ENCODE data around the gene A2M.

A2M gene

DNA sequence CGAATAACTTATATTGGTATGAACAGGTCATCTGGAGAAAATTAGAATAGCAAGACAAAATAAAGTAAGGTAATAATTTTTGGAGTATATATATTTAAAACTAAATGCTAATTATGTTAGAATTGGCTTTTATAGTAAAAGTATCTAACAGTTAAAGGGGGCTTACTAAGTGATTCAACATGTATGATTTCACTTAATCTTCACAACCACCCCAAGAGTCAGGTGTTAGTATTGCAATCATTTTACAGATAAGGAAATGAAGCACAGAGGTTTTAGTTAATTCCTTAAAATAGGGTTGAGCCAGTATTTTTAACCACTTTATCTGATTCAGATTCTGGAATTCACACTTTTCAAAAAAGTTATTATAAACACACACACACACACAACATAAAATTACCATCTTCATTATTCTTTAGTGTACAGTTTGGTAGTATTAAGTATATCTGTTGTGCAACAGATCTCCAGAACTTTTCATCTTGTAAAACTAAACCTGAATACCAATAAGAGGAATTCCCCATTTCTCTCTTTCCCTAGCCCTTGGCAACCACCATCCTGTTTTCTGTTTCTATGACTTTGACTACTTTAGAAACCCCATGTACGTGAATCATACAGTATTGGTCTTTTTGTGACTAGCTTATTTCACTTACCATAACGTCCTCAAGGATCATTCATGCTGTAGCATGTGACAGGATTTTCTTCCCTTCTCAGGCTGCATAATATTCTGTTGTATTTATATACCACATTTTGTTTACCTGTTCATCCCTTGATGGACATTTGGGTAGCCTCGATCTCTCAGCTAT, 12.5 kb downstream of the A2M start:
- DNase-seq (ENCODE audit: low read depth, low spot score): no peak
- no peak overlapping the region for H3K27ac ChIP-seq

DNA sequence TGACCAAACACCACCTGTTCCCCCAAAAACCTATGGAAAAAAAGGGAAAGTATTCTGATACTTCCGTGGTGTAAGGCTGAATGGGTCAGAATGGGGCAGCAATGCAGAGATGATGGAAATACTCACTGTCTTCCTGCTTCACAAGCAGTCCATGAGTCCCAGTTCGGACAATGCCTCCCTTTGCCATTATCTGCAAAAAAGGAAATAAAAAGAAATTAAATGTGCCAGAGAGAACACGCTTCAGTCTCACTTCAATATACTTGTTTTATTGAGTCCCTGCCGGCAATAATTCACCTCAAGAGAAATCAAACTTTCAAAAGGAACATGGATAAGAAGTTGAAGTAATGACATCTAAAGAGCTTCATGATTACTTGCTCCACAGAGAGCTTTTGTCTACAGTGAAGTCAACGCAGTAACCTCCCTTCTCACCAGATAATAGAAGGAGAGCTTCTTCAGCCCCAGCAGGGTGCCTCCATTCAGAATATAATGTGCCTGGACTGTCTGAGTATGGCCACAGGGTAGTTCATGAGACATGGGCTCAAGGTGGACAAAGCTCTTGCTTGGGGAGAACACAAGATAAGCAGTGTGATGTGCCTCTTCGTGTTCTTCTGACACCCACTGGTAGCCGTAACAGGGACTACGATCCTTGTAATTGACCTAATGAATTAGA, 14.6 kb downstream of the A2M start:
- DNase-seq (ENCODE audit: low read depth, low spot score): no peak
- H3K27ac ChIP-seq: no peak overlapping the region

GRCh38 chr12:9099552-9100190, 16.0 kb downstream of the A2M start:
- no peak for DNase-seq (ENCODE audit: low read depth, low spot score)
- no peak overlapping the region for H3K27ac ChIP-seq

DNA sequence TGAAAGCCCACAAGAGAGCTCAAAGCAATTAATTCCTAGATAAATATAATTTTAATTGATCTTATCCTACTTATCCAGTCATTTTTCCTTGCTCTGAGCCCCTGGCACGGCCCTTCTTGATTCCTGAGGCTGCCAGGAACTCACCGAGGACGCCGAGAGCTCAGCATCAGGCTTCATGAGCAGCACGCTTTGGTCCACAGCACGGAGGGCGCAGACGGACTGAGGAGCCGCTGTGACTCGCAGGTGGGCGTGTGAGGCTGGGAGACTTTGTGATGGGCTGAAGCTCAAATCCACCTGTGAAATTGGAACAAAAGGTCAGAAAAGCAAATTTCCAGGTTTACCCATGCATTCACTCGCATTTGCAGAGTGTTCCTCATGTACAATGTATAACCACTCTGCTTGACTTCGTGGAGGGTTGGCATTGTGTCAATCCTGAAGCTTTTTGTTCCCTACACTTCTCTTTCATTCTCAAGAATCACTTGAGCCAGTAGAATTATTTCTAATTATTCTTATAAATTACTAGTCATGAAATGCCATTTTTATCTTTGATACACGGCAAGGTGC, 17.2 kb downstream of the A2M start:
- DNase-seq (ENCODE audit: low read depth, low spot score): no peak
- H3K27ac ChIP-seq: no peak overlapping the region

DNA sequence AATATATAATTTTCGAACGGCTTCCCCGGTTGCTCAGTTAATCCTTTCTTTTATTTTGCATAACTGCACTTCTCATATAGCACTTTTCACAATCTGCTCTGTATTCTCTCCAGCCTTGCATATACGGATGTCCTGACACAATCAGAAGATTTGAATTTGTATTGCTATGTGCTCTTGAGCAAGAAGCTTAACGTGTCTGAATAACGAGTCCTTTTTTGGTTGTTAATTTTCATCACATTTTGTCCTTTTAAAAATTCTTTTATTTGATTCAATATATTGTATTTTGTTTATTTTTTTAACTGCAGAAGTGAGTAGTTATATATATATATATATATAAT, 17.6 kb downstream of the A2M start:
- no peak for DNase-seq (ENCODE audit: low read depth, low spot score)
- H3K27ac ChIP-seq: no peak overlapping the region

GRCh38 chr12:9096563-9097176, 19.0 kb downstream of the A2M start:
- no peak overlapping the region for H3K27ac ChIP-seq
- DNase-seq (ENCODE audit: low read depth, low spot score): no peak

GRCh38 chr12:9095322-9095721, 20.4 kb downstream of the A2M start:
- DNase-seq (ENCODE audit: low read depth, low spot score): no peak
- no peak overlapping the region for H3K27ac ChIP-seq

GRCh38 chr12:9094512-9095206, 21.1 kb downstream of the A2M start:
- H3K27ac ChIP-seq: no peak overlapping the region
- no peak for DNase-seq (ENCODE audit: low read depth, low spot score)

DNA sequence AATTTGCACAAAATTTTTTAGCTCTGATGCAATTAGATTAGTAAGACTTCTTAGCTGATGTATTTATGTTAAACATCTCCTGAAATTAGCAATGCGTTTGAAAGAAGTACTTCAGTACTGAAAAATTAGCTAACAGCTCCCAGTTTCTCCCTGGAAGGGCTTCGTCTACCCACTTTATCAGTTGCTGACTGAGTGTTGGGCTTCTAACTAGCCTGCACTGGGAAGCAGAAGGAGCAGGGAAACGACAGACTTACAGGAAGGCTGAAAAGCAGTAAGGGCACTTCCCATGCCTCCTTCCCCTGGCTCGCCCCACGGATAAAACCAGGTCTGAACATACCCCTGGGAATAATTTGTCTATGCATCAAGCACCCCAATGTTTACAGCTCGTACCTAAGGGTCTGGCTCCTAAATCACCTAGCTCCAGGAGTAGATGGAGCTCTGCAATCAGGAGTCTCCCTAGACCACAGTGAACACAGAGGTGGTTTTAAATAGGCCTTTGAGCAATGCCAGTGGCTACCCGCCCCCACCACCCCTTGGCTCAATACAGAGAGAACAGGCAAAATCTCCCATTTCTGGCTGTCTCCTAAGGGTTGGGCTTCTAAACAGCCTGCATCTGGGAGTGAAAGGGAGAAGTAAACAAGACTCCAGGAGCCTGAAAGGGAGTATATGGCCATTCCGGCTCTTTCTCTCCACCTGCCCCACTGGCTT, 23.7 kb downstream of the A2M start:
- no peak for DNase-seq (ENCODE audit: low read depth, low spot score)

GRCh38 chr12:9090220-9090619, 25.5 kb downstream of the A2M start:
- DNase-seq (ENCODE audit: low read depth, low spot score): no peak

More for the DNA sequence above, 23.7 kb downstream of the A2M start:
- no peak overlapping the region for H3K27ac ChIP-seq

GRCh38 chr12:9087087-9087835, 28.5 kb downstream of the A2M start:
- DNase-seq (ENCODE audit: low read depth, low spot score): no peak
- H3K27ac ChIP-seq: no peak overlapping the region

More at GRCh38 chr12:9090220-9090619, 25.5 kb downstream of the A2M start:
- H3K27ac ChIP-seq: no peak overlapping the region

DNA sequence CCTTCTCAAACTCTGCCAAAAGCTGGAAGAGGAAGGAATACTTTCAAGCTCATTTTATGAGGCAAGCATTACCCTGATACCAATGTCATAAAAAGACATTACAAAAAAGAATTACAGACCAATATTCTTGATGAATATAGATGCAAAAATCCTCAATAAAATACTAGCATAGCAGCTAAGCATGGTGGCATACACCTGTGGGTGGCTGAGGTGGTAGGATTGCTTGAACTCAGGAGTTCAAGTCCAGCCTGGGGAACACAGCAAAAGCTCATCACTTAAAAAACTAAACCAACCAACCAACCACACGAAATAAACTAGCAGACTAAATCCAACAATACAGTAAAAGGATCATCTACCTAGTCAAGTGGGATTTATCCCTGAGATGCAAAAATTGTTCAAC, 29.6 kb downstream of the A2M start:
- DNase-seq (ENCODE audit: low read depth, low spot score): no peak
- H3K27ac ChIP-seq: no peak overlapping the region

- H3K27ac ChIP-seq: no peak overlapping the region
- DNase-seq (ENCODE audit: low read depth, low spot score): no peak
These were observed 31.3 kb downstream of the A2M start for GRCh38 chr12:9084417-9084816.

- DNase-seq (ENCODE audit: low read depth, low spot score): no peak
- no peak overlapping the region for H3K27ac ChIP-seq
These were observed 31.9 kb downstream of the A2M start for GRCh38 chr12:9083793-9084192.

GRCh38 chr12:9081667-9082427, 33.9 kb downstream of the A2M start:
- DNase-seq (ENCODE audit: low read depth, low spot score): no peak
- no peak overlapping the region for H3K27ac ChIP-seq

DNA sequence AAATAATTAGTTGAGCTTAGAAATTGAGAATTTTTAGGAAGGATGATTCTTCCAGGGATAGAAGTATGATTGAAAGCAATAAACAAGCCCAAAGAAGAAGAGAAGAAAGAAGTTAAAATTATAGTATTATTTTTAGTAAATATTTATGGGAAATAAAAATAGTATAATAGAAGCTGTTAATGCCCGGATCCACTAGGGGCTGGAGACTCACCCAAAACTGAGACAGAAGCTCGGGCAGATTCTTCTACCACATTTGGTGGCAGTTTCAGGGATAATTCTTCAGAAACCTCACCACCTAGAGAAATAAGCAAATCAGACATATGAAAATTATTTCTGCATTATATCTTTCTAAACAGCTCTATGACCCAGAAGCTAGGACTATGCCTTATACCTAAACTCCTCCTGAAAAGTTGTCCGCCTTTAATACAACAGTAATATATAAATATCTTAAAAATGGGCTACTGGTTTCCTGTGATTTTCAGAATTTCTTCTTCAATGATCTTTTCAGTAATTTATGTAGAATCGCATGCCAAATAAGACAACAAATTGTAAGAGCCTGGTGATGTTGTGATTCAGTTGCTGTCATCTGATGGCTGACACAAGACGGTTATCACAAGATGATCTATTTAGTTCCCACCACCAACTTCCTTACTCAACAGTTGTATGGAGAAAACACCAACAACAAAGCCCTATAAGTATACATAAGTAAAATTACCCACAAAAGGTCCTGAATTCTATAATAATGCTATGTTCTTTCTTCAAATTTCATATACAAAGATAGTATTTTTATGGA, 35.6 kb downstream of the A2M start:
- H3K27ac ChIP-seq: no peak overlapping the region
- DNase-seq (ENCODE audit: low read depth, low spot score): no peak

DNA sequence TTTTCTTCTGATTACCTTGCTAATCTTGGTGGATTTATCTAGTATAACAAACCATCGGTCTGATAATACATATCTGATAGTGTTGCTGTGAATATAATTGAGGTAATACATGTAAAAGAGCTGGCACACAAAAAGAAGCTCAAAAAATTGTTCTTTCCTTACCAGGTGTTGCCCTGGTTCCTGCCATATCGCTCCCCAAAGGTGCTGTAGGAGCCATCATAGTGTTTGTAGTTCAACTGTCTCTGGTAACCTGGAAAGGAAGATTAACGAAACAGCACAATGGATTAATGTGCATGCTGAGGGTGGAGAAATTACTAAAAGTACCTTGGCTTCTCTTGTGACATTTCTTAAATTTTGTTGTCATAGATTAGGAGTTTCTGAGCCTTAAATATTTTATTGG, 36.6 kb downstream of the A2M start:
- DNase-seq (ENCODE audit: low read depth, low spot score): no peak
- H3K27ac ChIP-seq: no peak overlapping the region
